Psoas muscle (tissue), 8 donors: ENCODE results near the gene RHO. TPM values are rescaled to one million over a fixed set of nuclear protein-coding genes. Genes with fewer than 3 reads are reported as not detected.
"Not testable (repeated sequence)": the region's sequence is repeated elsewhere in the genome, so short reads cannot be mapped to it uniquely, and the experiment has no call there.

ENCODE experiments used
- ATAC-seq, 4 donors: fragments of 200-7000 bp; cut with Tn5 transposase; one replicate each; pipeline ENCODE4 v1.9.1; 2020; ENCODE audit warnings: moderate library complexity in 3 of 4, mild to moderate bottlenecking in 2 of 4
- DNase-seq, 2 donors: peaks; one replicate each; pipeline ENCODE4 v3.0.0-alpha.2; 2020
- H3K27ac ChIP-seq: fragments of 200-600 bp; one replicate; pipeline ENCODE4 v1.8.0; 2022
- H3K27me3 ChIP-seq, 3 donors: fragments of 200-600 bp in 1 of 3; one replicate each; pipeline versions ENCODE4 v1.6.1 to v1.8.0; 2013 to 2022; ENCODE audit warnings: low read length in 2 of 3, mild to moderate bottlenecking in 2 of 3, moderate library complexity in 1 of 3; ENCODE audit not compliant: insufficient read depth in 3 of 3
- H3K36me3 ChIP-seq, 2 donors: fragments of 200-600 bp in 1 of 2; one replicate each; pipeline versions ENCODE4 v1.6.1 to v1.8.0; 2013 to 2022; ENCODE audit warnings: low read depth in 1 of 2, mild to moderate bottlenecking in 1 of 2, moderate library complexity in 1 of 2; ENCODE audit not compliant: insufficient read depth in 1 of 2
- H3K4me1 ChIP-seq: fragments of 200-600 bp; one replicate; pipeline ENCODE4 v1.8.0; 2022
- H3K4me3 ChIP-seq: fragments of 200-600 bp; one replicate; pipeline ENCODE4 v1.8.0; 2022; ENCODE audit warnings: mild to moderate bottlenecking
- H3K9me3 ChIP-seq: fragments of 200-600 bp; one replicate; pipeline ENCODE4 v1.8.0; 2022
- WGBS, 3 donors: extraction: QIAGEN DNeasy Blood & Tissue Kit; methylation state at CpG; one replicate each; pipeline versions ENCODE4 v1.1.6 to v1.1.7; 2013; 5-methylcytosine and 5-hydroxymethylcytosine counted together
- intact Hi-C, 2 donors: fragments of 100-400 bp; cut with DNase I; formaldehyde crosslinking; loops; one replicate each; pipeline versions ENCODE4 v1.11.0 to v1.14.2; 2022
- polyA plus RNA-seq, 3 donors: library from polyadenylated mRNA; stranded (reverse); fragments of 200-250 nt; gene quantifications; one replicate each; pipeline ENCODE4 v1.2.3, GENCODE V29; 2013
- total RNA-seq, 4 donors: library from RNA; stranded (reverse); fragmentation: NEBNext Ultra II Directional in 2 of 4; extraction: Animal tissue kit (Norgen Biotek cat#: 25700) in 2 of 4; gene quantifications; one replicate each; pipeline versions ENCODE4 v1.2.1 to v1.2.4, GENCODE V29; 2021 to 2023
- TF ChIP-seq, protein P1 (sequence below): fragments of 200-600 bp; IDR thresholded peaks from one replicate; pipeline ENCODE4 v1.8.0; 2022; ENCODE audit warnings: antibody characterized with exemption
- donor health status: healthy with polysubstance abuse.
- donor health status: DM: no; HTN: no; CAD: no; lungs with moderate emphysema.
- donor health status: Bipolar disorder and iron deficiency.
- donor health status: healthy.
- donor health status: DM: yes; HTN: yes; CAD: no.
- donor health status: DM: no; HTN: no; CAD: no.
- donor health status: DM: no; HTN: no; CAD: no.
- donor health status: DM: yes; HTN: yes; CAD: no.

RHO gene
- total and polyA plus RNA-seq, 7 donors, result 0.01 TPM; not detected in 6

DNA sequence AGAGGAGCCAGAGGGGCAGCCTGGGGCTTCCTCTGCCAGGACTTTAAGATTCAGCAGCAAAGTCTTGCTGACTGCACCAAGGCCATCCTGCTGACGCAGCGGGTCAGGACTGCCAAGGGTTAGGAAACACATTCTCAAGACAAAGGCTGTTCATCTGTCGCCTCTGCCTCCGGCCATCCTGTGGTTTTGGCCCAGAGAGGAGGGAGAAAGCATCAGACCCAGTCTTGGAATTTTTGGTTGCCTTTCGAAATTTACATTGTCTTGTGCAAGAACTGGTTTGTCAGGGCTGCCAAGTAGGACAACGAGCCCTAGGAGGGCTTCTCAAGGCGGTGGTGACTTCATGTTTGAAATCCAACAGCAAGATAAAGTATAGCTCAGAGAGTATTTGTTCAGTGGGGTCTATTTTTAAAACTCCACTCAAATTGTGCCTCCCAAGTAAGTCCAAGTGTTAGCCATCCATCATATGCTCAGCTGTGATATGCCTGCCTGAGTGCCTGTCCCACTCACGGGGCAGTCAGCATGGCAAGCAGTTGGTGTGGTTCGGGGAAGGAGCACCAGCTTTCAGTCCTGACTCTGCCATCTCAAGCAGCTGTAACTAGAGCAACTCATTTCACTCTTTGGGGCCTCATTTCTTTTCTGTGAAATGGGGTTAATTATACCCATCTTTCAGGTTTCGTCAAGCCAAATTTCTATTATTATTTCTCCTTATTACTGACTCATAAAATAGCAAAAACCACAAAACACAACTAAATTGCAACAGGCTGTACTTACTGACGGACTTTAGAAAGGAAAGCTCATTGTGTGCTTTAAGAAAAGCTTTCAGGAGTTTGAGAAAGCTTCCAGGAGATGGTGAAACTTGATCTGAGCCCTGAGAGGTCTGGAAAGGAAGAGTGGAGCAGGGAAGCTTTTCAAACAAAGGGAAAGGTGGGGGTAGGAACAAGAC lies 42.4 kb upstream of the RHO start:
- TF ChIP-seq, protein P1, sequence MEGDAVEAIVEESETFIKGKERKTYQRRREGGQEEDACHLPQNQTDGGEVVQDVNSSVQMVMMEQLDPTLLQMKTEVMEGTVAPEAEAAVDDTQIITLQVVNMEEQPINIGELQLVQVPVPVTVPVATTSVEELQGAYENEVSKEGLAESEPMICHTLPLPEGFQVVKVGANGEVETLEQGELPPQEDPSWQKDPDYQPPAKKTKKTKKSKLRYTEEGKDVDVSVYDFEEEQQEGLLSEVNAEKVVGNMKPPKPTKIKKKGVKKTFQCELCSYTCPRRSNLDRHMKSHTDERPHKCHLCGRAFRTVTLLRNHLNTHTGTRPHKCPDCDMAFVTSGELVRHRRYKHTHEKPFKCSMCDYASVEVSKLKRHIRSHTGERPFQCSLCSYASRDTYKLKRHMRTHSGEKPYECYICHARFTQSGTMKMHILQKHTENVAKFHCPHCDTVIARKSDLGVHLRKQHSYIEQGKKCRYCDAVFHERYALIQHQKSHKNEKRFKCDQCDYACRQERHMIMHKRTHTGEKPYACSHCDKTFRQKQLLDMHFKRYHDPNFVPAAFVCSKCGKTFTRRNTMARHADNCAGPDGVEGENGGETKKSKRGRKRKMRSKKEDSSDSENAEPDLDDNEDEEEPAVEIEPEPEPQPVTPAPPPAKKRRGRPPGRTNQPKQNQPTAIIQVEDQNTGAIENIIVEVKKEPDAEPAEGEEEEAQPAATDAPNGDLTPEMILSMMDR, result no peak
- Histone ChIP-seq H3K27ac (peak overlapping the region; percentile 64), H3K4me1 (peaks cover 32% of the 10 kb centered on the region), H3K27me3 (no peaks in the 10 kb centered on the region), H3K36me3 (no peaks in the 10 kb centered on the region), H3K9me3 (no peaks in the 10 kb centered on the region), H3K4me3 (no peak overlapping the region)
- WGBS, 3 donors, result 45 to 72% (median 58%) methylated on average over 11 of the region's 11 CpGs
- DNase-seq (peak; percentile 88), ATAC-seq (peak; percentile 58 to 75 (median 63))
- intact Hi-C loops, result no loop called here

DNA sequence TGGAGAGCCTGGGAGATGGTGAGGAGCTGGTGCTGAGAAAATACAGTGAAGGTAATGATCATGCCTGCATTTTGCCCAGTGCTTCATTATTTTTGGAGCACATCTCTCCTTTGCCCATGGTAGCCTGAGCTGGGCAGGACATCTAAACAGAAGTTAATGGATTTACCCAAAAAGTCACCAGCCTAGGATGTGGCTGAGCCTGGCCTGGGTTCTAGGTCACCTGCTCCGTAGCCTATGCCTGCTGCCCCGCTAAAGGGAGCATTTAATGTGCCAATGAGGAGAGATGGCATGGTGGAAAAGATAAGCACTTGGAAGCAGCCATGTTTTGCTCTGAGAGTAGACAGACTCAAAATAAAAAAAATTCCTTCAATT lies 41.8 kb upstream of the RHO start:
- H3K4me1 ChIP-seq, result peaks cover 32% of the 10 kb centered on the region
- H3K36me3 ChIP-seq, result no peaks in the 10 kb centered on the region
- ATAC-seq, result no peak
- intact Hi-C loops, result no loop called here
- peak overlapping the region; percentile 64 for H3K27ac ChIP-seq
- TF ChIP-seq, protein P1, result no peak
- DNase-seq, result no peak
- 93 to 98% (median 96%) methylated on average over 2 of the region's 2 CpGs for WGBS, 3 donors
- no peak overlapping the region for H3K4me3 ChIP-seq
- H3K27me3 ChIP-seq, result no peaks in the 10 kb centered on the region
- H3K9me3 ChIP-seq, result no peaks in the 10 kb centered on the region

DNA sequence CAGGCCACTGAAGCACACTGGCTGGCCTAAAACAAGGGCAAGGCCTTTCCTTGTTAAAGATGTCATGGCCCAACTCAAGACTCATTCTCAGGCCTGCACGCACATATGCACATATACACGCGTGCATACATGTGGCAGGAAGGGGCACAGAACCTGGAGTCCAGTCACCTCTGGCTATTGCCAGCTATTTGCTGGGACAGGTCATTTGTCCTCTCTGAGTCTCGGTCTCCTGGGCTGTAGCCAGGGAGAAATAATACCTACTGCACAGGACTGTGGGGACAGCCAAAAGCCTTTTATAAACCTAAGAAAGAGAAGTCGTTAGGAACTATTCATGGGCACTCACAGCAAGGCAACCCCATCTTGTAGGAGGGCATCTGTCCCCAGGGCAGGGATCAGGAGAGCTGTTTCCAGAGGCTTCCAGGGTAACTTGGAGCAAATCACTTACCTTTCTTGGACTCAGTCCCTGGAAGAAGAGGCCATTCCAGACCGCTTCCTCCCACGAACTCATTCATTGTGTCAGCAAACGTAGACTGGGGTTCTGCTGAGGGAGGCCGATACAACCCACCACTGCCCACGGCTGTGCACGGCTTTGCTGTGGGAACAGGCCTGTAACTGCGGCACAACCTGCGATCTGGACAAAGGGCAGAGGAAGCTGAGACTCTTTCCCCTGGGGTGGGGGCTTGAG lies 41.1 kb upstream of the RHO start:
- H3K4me3 ChIP-seq, result no peak overlapping the region
- ATAC-seq, result peak in 2 of 4 donors; percentile 20 to 43
- H3K9me3 ChIP-seq, result no peaks in the 10 kb centered on the region
- peak overlapping the region; percentile 64 for H3K27ac ChIP-seq
- WGBS, 3 donors, result 67 to 75% (median 72%) methylated on average over 13 of the region's 13 CpGs
- intact Hi-C loops, result no loop called here
- TF ChIP-seq, protein P1, result no peak
- peaks cover 0 to 3% of the 10 kb centered on the region in 2 donors for H3K36me3 ChIP-seq
- DNase-seq, result no peak
- H3K4me1 ChIP-seq, result peaks cover 32% of the 10 kb centered on the region
- no peaks in the 10 kb centered on the region for H3K27me3 ChIP-seq

DNA sequence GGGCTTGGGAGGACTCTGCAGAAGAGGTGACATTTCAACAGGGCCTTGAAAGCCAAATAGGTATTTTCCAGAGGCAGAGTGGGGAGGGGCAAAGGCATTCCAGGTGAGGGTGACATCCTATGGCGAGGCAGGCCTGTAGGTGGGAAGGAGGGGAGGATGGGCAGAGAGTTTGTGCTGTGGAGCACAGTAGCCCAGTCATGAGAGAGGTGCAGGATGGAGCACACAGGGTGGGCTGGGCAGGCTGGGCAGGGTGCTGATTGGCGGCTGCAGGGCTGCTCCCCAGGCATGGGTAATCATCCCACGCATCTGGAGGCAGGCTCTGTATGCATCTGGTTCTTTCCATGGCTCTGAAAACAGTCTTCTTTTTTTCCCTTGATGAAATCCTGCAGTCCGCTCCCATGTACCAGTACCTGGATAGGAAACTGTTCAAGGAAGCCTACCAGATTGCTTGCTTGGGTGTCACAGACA lies 40.5 kb upstream of the RHO start:
- H3K9me3 ChIP-seq, intact Hi-C loops, H3K4me3 ChIP-seq, H3K36me3 ChIP-seq, ATAC-seq, DNase-seq, H3K27ac ChIP-seq, H3K27me3 ChIP-seq: not testable (repeated sequence)
- H3K4me1 ChIP-seq, result peaks cover 32% of the 10 kb centered on the region
- 94 to 100% (median 94%) methylated on average over 3 to 4 of the region's 4 CpGs for WGBS, 3 donors

DNA sequence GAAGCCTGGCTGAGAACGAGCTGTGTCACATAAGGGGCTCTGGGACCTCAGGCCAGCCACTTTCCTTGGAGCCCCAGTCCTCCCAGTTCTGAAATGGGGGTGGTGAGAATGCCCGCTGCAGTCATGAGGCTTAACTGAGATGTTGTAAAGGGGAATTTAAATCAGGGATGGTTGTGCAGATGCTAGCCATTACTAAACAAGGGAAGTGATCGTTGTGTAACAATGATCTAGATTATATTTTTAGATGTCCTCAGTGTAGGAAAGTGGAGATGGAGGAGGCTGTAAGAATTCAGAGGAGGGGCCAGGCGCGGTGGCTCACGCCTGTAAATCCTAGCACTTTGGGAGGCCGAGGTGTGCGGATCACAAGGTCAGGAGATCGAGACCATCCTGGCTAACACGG lies 39.2 kb upstream of the RHO start:
- H3K27ac ChIP-seq, intact Hi-C loops, H3K4me3 ChIP-seq, H3K27me3 ChIP-seq, H3K9me3 ChIP-seq, H3K36me3 ChIP-seq: not testable (repeated sequence)
- DNase-seq (peak in 1 of 2 donors; percentile 41), ATAC-seq (peak; percentile 27 to 70 (median 64))
- peaks cover 39% of the 10 kb centered on the region for H3K4me1 ChIP-seq
- 69 to 78% (median 72%) methylated on average over 9 to 10 of the region's 10 CpGs for WGBS, 3 donors
